Stimulated activated CD8-positive, alpha-beta memory T cell treated with anti-CD3 and anti-CD28 coated beads, Interleukin-4, amount 100 ng/mL, for 1 hour (primary cell): ENCODE results near the gene GIT1.

Experiments used
- DNase-seq, 2 donors: peaks; one replicate each; pipeline ENCODE4 v3.0.0-alpha.2; 2020; ENCODE audit warnings: low read depth in 2 of 2, low spot score in 1 of 2

Gene GIT1, protein sequence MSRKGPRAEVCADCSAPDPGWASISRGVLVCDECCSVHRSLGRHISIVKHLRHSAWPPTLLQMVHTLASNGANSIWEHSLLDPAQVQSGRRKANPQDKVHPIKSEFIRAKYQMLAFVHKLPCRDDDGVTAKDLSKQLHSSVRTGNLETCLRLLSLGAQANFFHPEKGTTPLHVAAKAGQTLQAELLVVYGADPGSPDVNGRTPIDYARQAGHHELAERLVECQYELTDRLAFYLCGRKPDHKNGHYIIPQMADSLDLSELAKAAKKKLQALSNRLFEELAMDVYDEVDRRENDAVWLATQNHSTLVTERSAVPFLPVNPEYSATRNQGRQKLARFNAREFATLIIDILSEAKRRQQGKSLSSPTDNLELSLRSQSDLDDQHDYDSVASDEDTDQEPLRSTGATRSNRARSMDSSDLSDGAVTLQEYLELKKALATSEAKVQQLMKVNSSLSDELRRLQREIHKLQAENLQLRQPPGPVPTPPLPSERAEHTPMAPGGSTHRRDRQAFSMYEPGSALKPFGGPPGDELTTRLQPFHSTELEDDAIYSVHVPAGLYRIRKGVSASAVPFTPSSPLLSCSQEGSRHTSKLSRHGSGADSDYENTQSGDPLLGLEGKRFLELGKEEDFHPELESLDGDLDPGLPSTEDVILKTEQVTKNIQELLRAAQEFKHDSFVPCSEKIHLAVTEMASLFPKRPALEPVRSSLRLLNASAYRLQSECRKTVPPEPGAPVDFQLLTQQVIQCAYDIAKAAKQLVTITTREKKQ

DNA sequence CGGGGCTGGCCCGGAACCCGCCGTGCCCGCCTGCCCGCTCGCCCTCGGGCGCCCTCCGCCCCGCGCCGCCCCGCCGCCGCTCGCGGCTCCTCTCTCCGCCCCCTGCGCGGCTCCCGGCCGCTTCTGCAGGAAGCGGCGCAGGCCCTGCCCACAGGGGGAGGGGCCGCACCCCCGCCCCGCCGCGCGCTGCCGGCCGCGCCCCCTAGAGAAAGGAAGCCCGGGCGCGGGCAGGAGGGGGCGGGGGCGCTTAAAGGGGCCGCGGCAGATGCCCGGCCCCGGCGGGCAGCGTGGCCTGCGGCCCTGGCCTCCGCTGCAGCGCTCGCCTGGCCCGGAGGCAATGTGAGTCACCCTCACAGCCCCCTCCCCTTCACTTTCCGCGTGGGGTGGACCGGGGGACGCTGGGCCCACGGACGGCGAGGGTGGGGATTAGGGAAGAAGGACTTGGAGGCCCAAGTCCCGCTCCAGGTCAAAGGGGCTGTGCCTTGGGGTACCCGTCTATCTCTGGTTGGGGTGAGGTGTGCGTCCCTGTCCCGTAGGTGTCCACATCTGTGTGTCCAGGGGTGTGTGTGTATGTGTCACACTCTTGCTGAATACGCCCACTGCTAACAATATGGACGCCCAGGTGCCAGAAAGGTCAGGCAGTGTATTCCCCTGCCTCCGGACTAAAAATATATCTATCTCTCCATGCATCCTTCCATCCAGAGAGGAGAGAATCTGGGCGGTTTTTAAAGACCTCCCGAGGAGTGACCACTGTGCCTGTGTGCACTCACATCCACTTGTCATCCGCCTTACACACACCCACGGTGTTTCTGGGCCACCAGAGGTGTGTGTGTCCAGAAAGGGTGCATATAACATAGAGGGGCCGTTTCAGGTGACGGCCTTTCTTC lies at the start of gene GIT1:
GIT1 (minus strand) TSS at position 125 of the 887 bp plus-strand sequence. CDS start 270 bp downstream, outside the sequence.
- DNase-seq: peak in 1 of 2 donors; percentile 71

DNA sequence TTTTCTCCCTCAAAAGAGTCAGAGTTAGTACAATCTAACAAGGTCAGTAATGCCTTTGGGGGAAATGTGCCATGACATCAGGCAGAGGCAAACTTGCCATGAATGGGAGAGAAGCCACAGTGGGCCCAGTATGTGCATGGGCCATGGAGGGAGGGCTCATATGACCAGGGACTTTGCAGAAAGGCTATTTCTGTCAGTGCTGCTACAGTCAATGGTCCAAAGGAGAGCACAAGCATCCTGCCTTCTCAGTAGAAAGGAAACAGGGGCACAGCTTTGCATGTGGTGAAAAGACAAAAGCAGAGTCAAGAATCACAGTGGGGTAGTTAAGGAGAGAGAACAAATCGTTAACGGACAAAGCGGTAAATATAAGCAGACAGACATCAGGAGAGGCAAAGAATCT lies 44.4 kb upstream of the GIT1 start:
- DNase-seq: no peak

DNA sequence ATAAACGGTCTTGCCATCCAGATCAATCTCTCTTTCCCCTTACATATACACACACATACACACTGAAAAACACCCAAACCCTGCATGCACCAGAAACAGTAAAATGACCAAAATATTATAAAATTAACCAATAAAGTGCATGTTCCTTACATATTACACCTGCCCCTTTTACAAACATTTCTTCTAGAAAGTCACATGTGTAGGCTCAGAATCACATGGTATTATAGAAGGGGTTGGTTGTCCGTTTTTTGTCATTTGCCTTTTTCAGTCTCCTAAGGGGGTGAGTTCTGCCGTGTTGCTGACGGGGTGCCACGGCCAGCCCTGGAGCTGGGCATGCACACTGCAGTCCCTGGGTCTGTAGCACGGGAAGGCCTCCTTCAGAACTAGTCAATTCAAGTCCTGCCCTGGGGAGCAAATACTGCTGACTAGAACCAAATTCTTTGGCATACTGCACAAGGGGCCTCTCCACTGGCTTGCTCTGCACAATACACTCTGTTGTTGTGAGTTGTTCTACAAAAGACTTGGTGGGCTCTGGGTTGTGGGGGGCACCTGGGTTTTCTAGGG lies 41.3 kb upstream of the GIT1 start:
- no peak for DNase-seq

DNA sequence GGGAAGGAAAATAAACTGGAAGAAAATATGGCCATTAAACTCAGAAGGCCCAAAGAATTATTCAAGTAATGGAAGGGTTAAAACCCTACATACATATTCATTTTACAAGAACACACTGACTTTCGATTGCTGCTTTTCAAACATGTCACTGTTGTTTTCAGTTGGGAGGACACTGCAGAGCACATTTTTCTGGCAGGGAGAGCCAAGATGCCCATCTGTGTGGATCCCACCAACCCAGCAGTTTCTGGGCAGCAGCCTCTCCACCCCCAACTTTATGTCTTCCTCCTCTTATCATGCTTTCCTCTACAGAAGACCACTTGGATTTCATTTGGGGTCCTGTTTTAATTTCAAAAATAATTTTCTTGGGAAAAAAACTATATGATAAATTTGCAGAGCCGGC lies 40.4 kb upstream of the GIT1 start:
- DNase-seq: no peak

DNA sequence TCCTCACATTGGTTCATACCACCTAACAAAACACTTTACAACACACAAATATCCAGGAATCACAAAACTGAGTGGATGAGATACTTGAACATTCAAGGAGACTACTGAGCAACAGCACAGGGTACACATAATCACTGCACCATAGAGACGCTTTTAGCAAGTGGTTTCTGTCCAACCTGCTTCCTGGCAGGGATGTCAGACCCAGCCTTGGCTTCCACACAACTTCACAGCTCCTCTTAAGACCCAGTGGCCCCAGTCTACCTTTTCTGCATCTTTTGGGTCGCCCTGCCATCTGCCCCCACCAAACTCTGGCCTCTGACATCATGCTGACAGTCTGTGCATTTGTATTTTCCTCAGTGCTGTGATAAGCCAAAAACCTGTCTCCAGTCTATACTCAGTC lies 39.2 kb upstream of the GIT1 start:
- DNase-seq: no peak

DNA sequence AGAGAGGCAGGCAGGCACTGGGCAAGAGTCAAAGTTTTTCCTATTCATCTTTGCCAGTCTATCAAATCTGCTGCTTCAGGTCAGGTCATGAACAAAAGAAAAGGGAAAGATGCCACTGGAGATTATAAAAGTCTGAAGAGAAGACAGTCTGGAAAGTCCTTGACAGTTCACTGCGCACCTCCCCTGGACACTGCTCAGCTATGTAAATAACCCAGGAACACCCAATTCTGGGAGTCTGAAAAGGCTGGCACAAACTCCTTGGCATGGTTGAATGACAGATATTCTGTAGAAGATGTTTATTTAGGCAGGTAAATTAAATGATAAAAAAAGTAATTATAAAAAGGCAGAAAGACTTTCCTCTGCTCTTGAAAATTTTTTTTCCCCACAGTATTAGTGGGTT lies 38.5 kb upstream of the GIT1 start:
- no peak for DNase-seq

DNA sequence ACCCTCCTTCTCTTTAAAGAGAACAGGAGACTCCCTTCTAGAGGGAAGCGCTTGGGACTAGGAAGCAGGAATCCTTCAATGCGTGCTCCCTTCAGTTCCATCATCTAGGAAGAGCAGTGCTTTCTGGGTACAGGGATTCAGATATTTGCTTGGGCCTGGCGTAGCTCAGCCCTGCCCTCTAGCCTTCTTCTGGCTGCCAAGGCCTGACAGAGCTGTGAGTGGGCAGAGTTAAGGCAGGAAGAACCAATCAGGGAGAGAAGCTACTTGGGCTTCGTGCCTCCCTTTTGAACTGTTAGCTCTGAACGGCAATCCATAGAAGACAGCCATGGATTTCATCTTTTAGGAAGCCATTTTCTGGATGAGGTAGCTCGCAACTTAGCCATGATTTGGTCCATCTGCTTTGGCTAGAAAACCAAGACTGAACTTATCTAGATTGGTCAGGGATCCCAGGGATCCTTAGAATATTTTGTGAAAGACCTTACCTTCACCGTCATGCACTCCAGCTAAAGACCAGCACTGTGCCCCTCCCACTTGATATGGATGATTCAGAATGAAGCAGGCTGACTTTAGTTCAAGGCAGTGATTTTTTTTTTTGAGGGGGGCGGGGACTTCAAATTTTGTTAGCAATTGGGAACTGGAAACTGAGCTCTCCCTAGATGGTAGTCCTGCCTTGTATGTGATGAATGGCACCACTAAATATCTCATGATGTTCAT lies 35.7 kb upstream of the GIT1 start:
- DNase-seq: no peak

DNA sequence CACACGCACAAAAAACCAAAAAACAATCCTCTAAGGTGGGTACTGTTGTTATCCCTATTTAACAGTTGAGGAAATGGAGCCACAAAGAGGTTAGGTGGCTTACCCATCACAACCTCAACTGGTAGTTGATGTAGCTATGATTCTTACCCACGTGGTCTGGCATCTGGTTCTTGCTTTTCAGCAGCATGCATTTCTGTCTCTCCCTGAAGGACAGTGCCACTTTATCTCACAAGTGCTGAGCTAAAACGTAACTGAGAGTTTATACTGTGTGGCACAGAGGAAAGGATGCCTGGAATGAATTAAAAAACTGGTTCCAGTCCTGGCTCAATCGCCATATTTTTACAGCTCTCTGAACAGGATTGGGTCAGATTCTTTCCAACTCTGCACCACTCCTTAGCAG lies 35.1 kb upstream of the GIT1 start:
- DNase-seq: no peak

DNA sequence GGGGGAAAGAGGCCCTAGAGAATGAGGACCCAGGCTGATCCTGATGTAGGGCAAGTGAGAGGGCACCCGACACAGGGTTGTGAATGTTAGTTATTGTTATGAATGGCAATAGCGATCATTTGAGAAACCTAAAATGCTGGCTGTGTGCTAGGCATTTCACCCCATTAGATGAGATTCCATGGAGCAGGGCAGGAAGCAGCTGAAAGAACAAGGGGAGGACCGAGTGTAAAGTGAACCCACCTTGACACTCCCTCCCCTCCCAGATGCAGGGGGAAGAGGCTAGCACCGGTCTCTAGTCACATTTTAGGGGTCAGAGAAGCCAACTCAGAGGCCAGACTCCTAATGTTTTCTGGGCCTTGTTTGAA lies 33.8 kb upstream of the GIT1 start:
- DNase-seq: no peak

DNA sequence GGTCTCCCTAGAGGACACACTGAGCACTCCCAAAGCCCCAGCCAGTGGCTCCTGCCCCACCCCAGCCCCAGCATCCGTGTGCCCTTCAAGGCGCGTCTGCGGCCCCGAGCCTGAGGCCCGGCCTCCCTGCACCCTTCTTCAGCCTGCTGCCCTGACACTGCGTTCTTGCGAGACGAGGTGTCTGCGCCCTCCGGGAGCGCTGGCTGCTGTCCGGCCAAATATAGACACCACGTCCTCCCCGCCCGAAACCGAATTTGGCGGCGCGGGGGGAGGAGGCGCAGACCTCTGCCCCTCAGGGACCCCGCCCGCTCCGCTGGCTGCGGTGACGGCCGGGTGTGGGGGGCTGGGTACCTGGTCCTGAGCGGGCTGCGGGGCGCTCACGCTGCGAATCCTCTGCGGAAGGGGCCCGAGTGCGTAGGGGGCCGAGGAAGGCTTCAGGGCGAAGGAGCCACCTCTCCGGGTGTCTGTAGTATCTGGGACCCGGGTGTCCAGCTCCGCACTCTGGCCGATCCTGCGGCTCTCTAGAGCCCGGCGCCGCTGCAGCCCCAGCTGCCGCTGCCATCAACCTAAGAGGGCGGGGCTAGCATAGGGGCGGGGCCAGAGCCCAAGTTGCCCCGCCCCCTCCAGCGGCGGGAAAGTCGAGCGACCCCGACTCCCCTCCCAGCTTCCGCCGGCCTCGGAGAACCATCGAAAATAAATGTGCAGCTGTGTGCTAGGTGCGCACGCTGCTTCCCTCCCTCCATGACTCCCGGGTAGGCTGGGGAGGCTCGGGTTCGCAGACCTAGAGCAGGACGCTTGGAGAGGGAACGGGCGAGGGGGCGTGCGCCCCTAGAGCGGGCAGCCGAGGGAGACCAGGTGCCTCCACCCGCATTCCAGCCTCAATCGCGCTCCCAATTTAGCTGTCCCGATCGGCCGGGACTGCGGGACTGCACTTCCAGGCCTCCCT lies 33.2 kb upstream of the GIT1 start, which contains the start of gene CORO6:
CORO6 (minus strand) TSS at position 576 of the 946 bp plus-strand sequence. CDS start 1,491 bp downstream, outside the sequence.
- peak in 1 of 2 donors; percentile 36 for DNase-seq

DNA sequence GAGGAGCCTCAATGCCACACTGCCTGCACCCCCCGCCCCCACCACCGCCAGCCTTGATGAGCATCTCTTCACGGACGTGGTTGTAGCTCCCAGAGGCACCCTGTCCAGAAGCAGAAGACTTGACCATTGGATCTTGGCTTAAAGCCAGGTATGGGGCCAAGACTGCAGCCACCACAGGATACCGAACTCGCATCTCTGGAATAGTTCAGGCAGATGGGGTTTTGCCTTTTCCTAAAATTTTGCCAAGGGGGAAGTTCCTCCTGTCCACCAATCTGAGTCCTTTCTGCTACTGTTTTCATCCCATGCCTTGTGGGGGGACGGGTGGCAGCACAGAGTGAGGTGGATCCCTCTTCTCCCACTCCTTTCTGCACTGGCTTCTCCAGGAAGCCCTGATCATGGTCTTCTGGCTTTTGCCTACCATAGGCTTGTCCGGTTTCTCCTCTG lies 32.3 kb upstream of the GIT1 start:
- no peak for DNase-seq

DNA sequence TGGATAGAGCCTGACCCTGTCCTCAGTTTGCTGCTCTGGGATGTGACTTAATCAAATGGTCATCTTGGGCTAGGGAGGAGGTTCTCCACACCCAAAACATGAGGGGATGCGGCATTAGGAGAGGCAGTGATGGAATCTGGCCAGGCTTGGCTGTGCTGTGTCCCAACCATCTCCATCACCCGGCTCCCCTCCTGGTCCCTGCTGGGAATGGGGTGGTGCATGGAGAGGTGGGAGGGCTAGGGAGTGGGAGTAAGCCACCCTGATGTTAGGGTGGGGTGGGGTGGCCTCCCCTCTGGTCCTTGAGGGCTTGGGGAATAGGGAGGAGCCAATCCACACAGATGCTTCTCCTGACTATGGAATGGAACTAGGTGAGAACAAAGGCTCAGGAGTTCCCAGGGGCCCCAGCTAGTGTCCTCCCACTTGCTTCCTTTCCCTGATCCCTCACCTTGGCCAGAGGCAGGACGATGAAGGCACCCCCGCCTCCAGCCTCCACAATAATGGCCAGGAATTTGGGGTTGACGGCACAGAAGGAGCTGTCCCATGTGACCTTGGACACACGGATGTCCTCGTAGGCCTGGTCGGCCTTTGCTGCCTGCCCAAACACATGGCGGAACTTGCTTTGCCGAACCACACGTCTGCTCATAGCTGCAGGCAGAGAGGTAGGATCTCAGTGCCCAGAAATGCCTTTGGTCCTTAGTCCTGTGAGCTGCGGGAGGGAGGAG lies 31.5 kb upstream of the GIT1 start:
- no peak for DNase-seq

DNA sequence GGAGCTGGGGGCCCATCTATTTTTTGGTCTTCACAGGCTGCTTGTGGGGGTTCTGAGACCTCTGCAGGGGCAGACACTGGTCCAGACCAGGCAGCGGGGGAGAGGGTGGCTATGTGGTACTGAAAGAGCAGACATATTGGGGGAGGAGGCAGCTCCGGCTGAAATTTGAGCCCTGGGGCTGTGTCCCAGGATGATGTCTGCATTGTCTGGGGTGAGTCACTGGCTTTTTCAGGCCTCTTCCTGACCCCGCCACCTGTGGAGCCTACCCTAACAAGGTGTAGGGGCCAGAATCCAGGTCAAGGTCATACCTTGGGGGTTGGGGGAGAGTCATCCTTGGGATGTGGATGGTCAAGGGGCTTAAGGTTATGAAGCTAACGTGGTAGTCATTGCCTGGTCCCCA lies 30.8 kb upstream of the GIT1 start:
- no peak for DNase-seq

DNA sequence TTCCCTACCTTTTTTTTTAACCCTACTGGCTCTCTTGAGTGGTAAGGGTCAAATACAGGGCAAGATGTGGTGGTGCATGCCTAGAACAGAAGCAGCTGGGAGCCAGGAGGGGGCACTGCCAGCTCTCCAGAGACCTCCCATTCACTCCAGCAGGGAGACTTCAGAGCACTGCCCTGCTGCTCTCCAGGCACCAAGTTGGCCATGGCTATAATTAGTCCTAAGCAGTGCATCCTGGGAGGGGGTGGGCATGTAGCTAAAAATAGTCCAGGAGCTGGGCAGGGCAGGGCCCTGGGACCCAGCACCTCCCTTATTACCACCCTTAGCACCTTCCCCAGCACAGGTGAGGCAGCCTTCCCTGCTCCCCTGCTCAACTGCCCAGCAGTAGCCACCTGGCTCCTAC lies 29.8 kb upstream of the GIT1 start:
- DNase-seq: no peak

DNA sequence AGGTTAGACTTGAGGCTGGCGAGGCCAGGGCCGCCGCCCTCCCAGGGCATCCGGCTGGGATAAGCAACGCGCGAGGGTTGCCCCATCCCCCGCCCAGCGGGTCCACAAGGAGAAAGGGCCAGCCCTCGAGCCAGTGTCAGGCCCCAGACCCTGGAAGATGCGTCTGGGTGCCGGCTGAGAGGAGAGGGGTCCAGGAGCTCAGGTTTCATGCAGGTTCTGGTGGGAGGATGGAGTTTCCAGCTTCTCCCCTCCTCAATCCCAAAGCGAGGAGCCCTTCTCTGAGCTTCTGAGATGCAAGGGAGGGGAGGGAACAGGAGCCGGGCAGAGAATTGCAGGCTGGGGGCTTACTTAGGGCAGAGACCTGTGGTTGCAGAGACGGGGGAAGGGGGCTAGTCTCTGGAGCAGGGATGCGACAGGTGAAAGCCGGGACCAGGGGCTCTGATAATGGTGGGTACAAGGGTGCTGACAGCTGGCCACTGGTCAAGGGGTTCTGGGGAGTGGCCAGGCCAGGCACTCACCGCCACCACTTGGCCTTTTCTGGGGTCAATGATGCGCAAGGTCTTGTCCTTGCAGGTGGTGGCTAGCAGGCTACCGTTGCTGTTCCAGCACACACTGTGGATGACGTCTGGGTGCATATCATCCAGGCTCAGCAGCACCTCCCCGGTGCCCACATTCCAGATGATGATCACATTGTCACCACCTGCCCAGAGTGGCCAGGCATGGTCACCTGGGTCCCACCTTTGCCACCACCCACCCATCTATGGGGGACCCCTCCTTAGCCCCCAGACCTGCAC lies 29.0 kb upstream of the GIT1 start:
- DNase-seq: no peak

DNA sequence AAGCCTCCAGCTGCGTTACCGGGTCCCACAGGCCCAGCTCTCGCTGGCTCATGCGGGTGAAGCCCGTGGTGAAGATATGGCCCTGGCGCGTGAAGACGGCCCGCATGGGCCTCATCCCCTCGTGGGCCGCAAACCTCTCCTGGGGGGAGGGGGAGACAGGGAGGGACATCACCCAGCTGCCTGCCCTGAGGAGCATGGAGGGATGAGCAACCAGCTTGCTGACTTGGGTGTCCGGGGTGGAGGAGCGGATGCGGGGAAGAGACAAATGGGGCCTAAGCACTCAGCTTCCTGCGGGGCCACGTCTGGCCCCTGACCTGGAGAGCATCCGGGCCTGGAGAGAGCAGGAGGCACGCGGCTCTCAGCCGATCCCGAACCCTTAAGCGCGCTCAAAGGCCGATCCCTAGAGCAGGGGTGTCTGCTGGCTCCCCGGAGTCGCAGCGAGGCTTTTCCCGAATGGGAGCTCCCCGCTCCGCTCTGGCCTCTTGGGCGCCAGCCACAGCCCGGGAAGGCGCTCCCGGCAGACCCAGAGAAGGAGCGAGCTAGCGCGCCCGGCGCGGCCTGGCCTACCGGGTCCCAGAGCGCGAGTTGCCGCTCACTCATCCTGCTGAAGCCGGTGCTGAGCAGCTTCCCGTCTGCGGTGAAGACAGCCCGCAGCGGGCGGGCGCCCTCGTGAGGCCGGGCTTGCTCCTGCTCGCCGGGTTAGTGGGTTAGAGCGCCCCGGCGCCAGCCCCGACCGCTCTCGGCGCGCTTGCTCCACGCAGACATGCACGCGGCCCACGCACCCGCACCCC lies 28.2 kb upstream of the GIT1 start:
- DNase-seq: peak; percentile 62 to 73

DNA sequence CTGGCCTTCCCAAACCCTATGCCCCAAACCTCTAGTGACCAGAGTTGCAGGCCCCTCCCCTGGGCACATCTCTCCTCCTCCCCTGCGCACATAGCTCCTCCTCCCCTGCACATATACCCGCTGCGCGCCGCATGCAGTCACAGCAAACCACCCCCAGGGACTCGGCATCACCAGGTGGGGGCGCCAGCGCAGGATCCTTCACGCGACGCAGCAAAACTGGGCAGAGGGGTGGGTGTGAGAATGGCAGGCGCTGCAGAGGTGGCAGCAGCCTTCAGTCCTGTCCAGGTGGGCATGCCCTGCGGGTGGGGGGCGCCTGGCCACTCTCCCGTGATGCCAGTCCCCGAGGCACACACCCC lies 27.7 kb upstream of the GIT1 start:
- peak; percentile 64 to 77 for DNase-seq
